HEK293T (cell line): Measurements from ENCODE around the gene CPA3.

ENCODE experiments used
- CTCF ChIA-PET: fragments of 350-600 bp; formaldehyde crosslinking; extraction: SDS; loops from one replicate; lab custom pipeline; 2021; ENCODE audit warnings: antibody characterized with exemption, inconsistent platforms; lab: Yijun Ruan, JAX
- POLR2A ChIA-PET: fragments of 350-600 bp; formaldehyde crosslinking; extraction: SDS; loops from one replicate; lab custom pipeline; 2020; ENCODE audit warnings: antibody characterized with exemption, inconsistent platforms; lab: Yijun Ruan, JAX
- DNase-seq: peaks from one replicate; pipeline ENCODE4 v3.0.0; 2012; ENCODE audit warnings: mixed read lengths; ENCODE audit errors: extremely low spot score
- ARNT ChIP-seq: fragments of 450-650 bp; IDR thresholded peaks from 2 replicates; pipeline ENCODE4 v1.6.1; 2017; ENCODE audit warnings: mild to moderate bottlenecking
- BHLHE40 ChIP-seq: fragments of 450-650 bp; IDR thresholded peaks from 2 replicates; pipeline ENCODE4 v1.6.1; 2016; ENCODE audit warnings: mild to moderate bottlenecking, moderate library complexity, borderline replicate concordance
- CTBP1 ChIP-seq: fragments of 450-650 bp; IDR thresholded peaks from 2 replicates; pipeline ENCODE4 v1.6.1; 2016; ENCODE audit warnings: borderline replicate concordance
- ELF4 ChIP-seq: fragments of 450-650 bp; IDR thresholded peaks from 2 replicates; pipeline ENCODE4 v1.6.1; 2017; ENCODE audit warnings: antibody characterized with exemption
- FOXA1 ChIP-seq: fragments of 450-650 bp; IDR thresholded peaks from 2 replicates; pipeline ENCODE4 v1.6.1; 2016; ENCODE audit warnings: mild to moderate bottlenecking
- FOXK2 ChIP-seq: fragments of 450-650 bp; IDR thresholded peaks from 2 replicates; pipeline ENCODE4 v1.6.1; 2016; ENCODE audit warnings: mild to moderate bottlenecking
- FOXM1 ChIP-seq: fragments of 450-650 bp; IDR thresholded peaks from 2 replicates; pipeline ENCODE4 v1.6.1; 2017; ENCODE audit warnings: mild to moderate bottlenecking, borderline replicate concordance
- HDGF ChIP-seq: fragments of 450-650 bp; IDR thresholded peaks from 2 replicates; pipeline ENCODE4 v1.6.1; 2017; ENCODE audit warnings: antibody characterized with exemption, borderline replicate concordance
- L3MBTL2 ChIP-seq: fragments of 450-650 bp; conservative IDR thresholded peaks from 2 replicates; pipeline ENCODE4 v1.6.1; 2016; ENCODE audit warnings: mild to moderate bottlenecking
- LEF1 ChIP-seq: fragments of 450-650 bp; IDR thresholded peaks from 2 replicates; pipeline ENCODE4 v1.6.1; 2017; ENCODE audit warnings: mild to moderate bottlenecking, borderline replicate concordance
- NFRKB ChIP-seq: fragments of 450-650 bp; IDR thresholded peaks from 2 replicates; pipeline ENCODE4 v1.6.1; 2016; ENCODE audit warnings: mild to moderate bottlenecking, moderate library complexity
- PKNOX1 ChIP-seq: fragments of 450-650 bp; IDR thresholded peaks from 2 replicates; pipeline ENCODE4 v1.6.1; 2016
- SP1 ChIP-seq: fragments of 450-650 bp; IDR thresholded peaks from 2 replicates; pipeline ENCODE4 v1.6.1; 2017
- SUZ12 ChIP-seq: fragments of 450-650 bp; IDR thresholded peaks from 2 replicates; pipeline ENCODE4 v1.6.1; 2016; ENCODE audit warnings: mild to moderate bottlenecking
- TARDBP ChIP-seq: fragments of 450-650 bp; IDR thresholded peaks from 2 replicates; pipeline ENCODE4 v1.6.1; 2016
- ZNF384 ChIP-seq: fragments of 450-650 bp; IDR thresholded peaks from 2 replicates; pipeline ENCODE4 v1.6.1; 2016

The CPA3 gene

GRCh38 chr3:148903941-148904340 is 38.8 kb downstream of the CPA3 start:
- no peak for TF ChIP-seq FOXA1
- TF ChIP-seq SUZ12, result no peak
- TF ChIP-seq SP1, result no peak
- no peak for TF ChIP-seq PKNOX1
- TF ChIP-seq FOXM1, result no peak
- TF ChIP-seq L3MBTL2, result no peak
- no peak for TF ChIP-seq CTBP1
- TF ChIP-seq ZNF384, result no peak
- TF ChIP-seq HDGF, result no peak
- no peak for TF ChIP-seq ELF4
- no peak for DNase-seq
- ChIA-PET POLR2A (no interaction called here), CTCF (no interaction called here)

DNA sequence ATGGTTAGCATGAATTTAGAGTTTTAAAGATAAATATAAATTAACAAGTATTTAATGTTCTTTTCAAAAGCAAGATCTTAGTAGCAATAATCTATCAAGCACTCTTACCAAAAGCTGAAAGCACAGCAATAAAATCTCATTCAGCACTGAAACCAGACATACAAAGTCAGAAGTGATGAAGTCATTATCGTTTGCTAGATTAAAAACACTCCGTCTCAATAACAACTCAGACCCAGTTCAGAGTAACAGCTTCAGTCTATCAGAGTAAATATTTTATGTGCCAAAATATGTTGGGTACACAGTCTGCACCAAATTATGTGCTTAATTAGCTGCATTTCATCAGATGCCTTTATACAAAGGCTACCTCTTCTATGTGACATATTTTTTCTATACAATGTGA is 41.6 kb downstream of the CPA3 start:
- TF ChIP-seq LEF1 (no peak), ZNF384 (no peak), BHLHE40 (no peak), SP1 (no peak), SUZ12 (no peak), PKNOX1 (no peak), L3MBTL2 (no peak), ELF4 (no peak), CTBP1 (no peak), ARNT (no peak), HDGF (no peak), TARDBP (no peak), FOXA1 (no peak), FOXM1 (no peak), NFRKB (no peak), FOXK2 (no peak)
- ChIA-PET POLR2A (no interaction called here), CTCF (no interaction called here)
- no peak for DNase-seq

GRCh38 chr3:148911173-148911572 is 46.1 kb downstream of the CPA3 start:
- no peak for DNase-seq
- ChIA-PET CTCF (no interaction called here), POLR2A (no interaction called here)
- TF ChIP-seq SP1, result no peak
- TF ChIP-seq SUZ12, result no peak
- TF ChIP-seq LEF1, result no peak
- no peak for TF ChIP-seq NFRKB
- no peak for TF ChIP-seq L3MBTL2
- no peak for TF ChIP-seq ELF4
- TF ChIP-seq BHLHE40, result no peak
- no peak for TF ChIP-seq ZNF384
- no peak for TF ChIP-seq FOXM1
- no peak for TF ChIP-seq FOXA1
- no peak for TF ChIP-seq PKNOX1

GRCh38 chr3:148911592-148911991 is 46.5 kb downstream of the CPA3 start:
- no peak for DNase-seq
- POLR2A ChIA-PET, result no interaction called here
- TF ChIP-seq SUZ12 (no peak), ELF4 (no peak), PKNOX1 (no peak), LEF1 (no peak), ARNT (no peak)

DNA sequence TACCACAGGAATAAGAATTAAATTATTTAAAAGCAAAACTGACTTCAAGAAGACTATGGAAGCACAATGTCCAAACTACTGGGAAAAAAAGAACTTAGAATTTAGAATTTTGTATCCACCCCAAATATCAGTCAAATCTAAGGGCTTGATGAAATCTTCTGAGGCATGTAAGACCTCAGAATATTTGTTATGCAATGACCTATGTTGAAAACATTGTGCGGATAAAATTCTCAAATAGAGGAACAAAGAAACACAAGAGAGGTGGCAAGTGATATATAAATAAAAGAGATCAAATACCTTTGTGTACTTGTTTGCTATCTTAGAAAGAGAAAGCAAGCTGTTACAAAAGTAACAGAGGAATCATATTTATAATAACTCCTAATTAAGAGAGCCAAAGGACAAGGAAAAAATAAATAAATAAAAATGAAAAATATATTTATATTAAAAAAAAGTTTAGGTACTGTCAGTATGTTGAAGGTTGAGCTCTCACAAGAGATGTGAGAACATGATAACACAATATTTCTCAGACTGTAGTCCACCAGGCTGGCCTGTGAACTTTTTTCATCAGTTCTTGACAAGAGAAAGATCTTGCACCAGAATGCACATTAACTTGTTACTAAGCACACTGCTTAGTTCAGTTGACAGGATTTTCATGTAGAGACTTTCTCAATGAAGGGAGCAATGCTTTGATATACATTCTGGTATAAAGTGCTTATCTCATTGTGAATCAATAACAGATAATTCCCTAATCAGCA is 50.0 kb downstream of the CPA3 start:
- TF ChIP-seq ZNF384 (no peak), BHLHE40 (no peak), PKNOX1 (no peak), HDGF (no peak), ARNT (no peak), FOXM1 (no peak)
- ChIA-PET POLR2A (no interaction called here), CTCF (no interaction called here)
- DNase-seq, result no peak

More at GRCh38 chr3:148911592-148911991, 46.5 kb downstream of the CPA3 start:
- CTCF ChIA-PET, result no interaction called here

GRCh38 chr3:148916132-148916531 is 51.0 kb downstream of the CPA3 start:
- no peak for TF ChIP-seq BHLHE40
- TF ChIP-seq CTBP1, result no peak
- no peak for TF ChIP-seq NFRKB
- no peak for TF ChIP-seq FOXA1
- TF ChIP-seq SP1, result no peak
- no peak for TF ChIP-seq HDGF
- no peak for TF ChIP-seq ZNF384
- no peak for TF ChIP-seq L3MBTL2
- no peak for DNase-seq
- ChIA-PET CTCF (no interaction called here), POLR2A (no interaction called here)
